Trophoblast cell (in vitro differentiated cells and primary cell): Measurements from ENCODE around the gene C20orf144.

ENCODE experiments used
- DNase-seq, 2 donors: peaks; one replicate each; pipeline ENCODE4 v3.0.0-alpha.2; 2016
- H2AFZ ChIP-seq: 2 replicates; pipeline ENCODE4 v1.6.1; 2013; ENCODE audit warnings: low read length, moderate library complexity, mild to moderate bottlenecking; ENCODE audit not compliant: insufficient read depth, poor library complexity
- H2AK5ac ChIP-seq: 2 replicates; pipeline ENCODE4 v1.6.1; 2013; ENCODE audit warnings: mild to moderate bottlenecking, low read length
- H2BK120ac ChIP-seq: 2 replicates; pipeline ENCODE4 v1.6.1; 2013; ENCODE audit warnings: low read length, mild to moderate bottlenecking, moderate library complexity; ENCODE audit not compliant: insufficient read depth, poor library complexity
- H2BK12ac ChIP-seq: 2 replicates; pipeline ENCODE4 v1.6.1; 2013; ENCODE audit warnings: mild to moderate bottlenecking, low read length, moderate library complexity
- H2BK5ac ChIP-seq: 2 replicates; pipeline ENCODE4 v1.6.1; 2013; ENCODE audit warnings: low read length, low read depth, moderate library complexity, mild to moderate bottlenecking; ENCODE audit not compliant: poor library complexity
- H3K14ac ChIP-seq: 2 replicates; pipeline ENCODE4 v1.6.1; 2013; ENCODE audit warnings: mild to moderate bottlenecking, low read length
- H3K18ac ChIP-seq: 2 replicates; pipeline ENCODE4 v1.6.1; 2013; ENCODE audit warnings: mild to moderate bottlenecking, low read length
- H3K23ac ChIP-seq: 2 replicates; pipeline ENCODE4 v1.6.1; 2013; ENCODE audit warnings: low read length
- H3K27ac ChIP-seq: 2 replicates; pipeline ENCODE4 v1.5.1; 2013; ENCODE audit warnings: low read depth, mild to moderate bottlenecking, inconsistent platforms, low read length, moderate library complexity
- H3K27me3 ChIP-seq: 2 replicates; pipeline ENCODE4 v1.6.1; 2013; ENCODE audit warnings: inconsistent platforms, mild to moderate bottlenecking, low read length, moderate library complexity; ENCODE audit not compliant: insufficient read depth
- H3K36me3 ChIP-seq, 2 experiments: 1 replicate in 1 of 2; 2 replicates in 1 of 2; pipeline ENCODE4 v1.6.1; 2013; ENCODE audit warnings: low read length in 2 of 2, mild to moderate bottlenecking in 2 of 2, moderate library complexity in 1 of 2; ENCODE audit not compliant: insufficient read depth in 2 of 2, control insufficient read depth in 1 of 2
- H3K4ac ChIP-seq: 2 replicates; pipeline ENCODE4 v1.6.1; 2013; ENCODE audit warnings: low read depth, mild to moderate bottlenecking, low read length, moderate library complexity
- H3K4me1 ChIP-seq, 2 experiments: 1 replicate in 1 of 2; 2 replicates in 1 of 2; pipeline ENCODE4 v1.6.1; 2013; ENCODE audit warnings: low read length in 2 of 2, mild to moderate bottlenecking in 2 of 2, moderate library complexity in 1 of 2; ENCODE audit not compliant: insufficient read depth in 2 of 2, control insufficient read depth in 1 of 2
- H3K4me2 ChIP-seq: 2 replicates; pipeline ENCODE4 v1.6.1; 2013; ENCODE audit warnings: inconsistent platforms, mild to moderate bottlenecking, low read length, moderate library complexity
- H3K4me3 ChIP-seq: 2 replicates; pipeline ENCODE4 v1.5.1; 2013; ENCODE audit warnings: mild to moderate bottlenecking, low read depth, low read length, inconsistent platforms
- H3K79me1 ChIP-seq: one replicate; pipeline ENCODE4 v1.6.1; 2013; ENCODE audit warnings: low read length
- H3K79me2 ChIP-seq: 2 replicates; pipeline ENCODE4 v1.6.1; 2013; ENCODE audit warnings: low read length, mild to moderate bottlenecking; ENCODE audit not compliant: control insufficient read depth, insufficient read depth, poor library complexity
- H3K9ac ChIP-seq: 2 replicates; pipeline ENCODE4 v1.6.1; 2013; ENCODE audit warnings: mild to moderate bottlenecking, low read length
- H3K9me3 ChIP-seq: 2 replicates; pipeline ENCODE4 v1.6.1; 2013; ENCODE audit warnings: low read depth, mild to moderate bottlenecking, control low read depth, inconsistent platforms, low read length; ENCODE audit not compliant: insufficient read depth
- H4K12ac ChIP-seq: 2 replicates; pipeline ENCODE4 v1.6.1; 2013; ENCODE audit warnings: low read depth, mild to moderate bottlenecking, low read length, moderate library complexity
- H4K8ac ChIP-seq: 2 replicates; pipeline ENCODE4 v1.6.1; 2013; ENCODE audit warnings: low read depth, mild to moderate bottlenecking, low read length, moderate library complexity
- H4K91ac ChIP-seq: one replicate; pipeline ENCODE4 v1.6.1; 2013; ENCODE audit warnings: low read depth, mild to moderate bottlenecking, low read length, moderate library complexity
- WGBS: extraction: QIAGEN DNeasy Blood & Tissue Kit; methylation state at CpG from one replicate; pipeline ENCODE4 v1.1.7; 2013; ENCODE audit warnings: missing lambda C conversion rate; ENCODE audit not compliant: insufficient read length, insufficient coverage; ENCODE audit errors: extremely low coverage; 5-methylcytosine and 5-hydroxymethylcytosine counted together

C20orf144 gene

GRCh38 chr20:33649201-33649681 lies 12.9 kb upstream of the C20orf144 start:
- no peak overlapping the region for H4K8ac ChIP-seq
- H3K79me2 ChIP-seq, result no peaks in the 10 kb centered on the region
- no peak overlapping the region for H2BK5ac ChIP-seq
- H4K91ac ChIP-seq, result no peak overlapping the region
- no peaks in the 10 kb centered on the region for H3K79me1 ChIP-seq
- no peak overlapping the region for H2AK5ac ChIP-seq
- H3K36me3 ChIP-seq, result peaks cover 11 to 17% of the 10 kb centered on the region in 2 experiments
- no peak overlapping the region for H2BK120ac ChIP-seq
- H3K27me3 ChIP-seq, result no peaks in the 10 kb centered on the region
- H3K23ac ChIP-seq, result no peak overlapping the region
- H3K9me3 ChIP-seq, result no peaks in the 10 kb centered on the region
- H3K14ac ChIP-seq, result no peak overlapping the region
- no peak overlapping the region for H3K4me2 ChIP-seq
- H3K4me1 ChIP-seq, result peaks cover 0 to 2% of the 10 kb centered on the region in 2 experiments
- no CpG with 5 or more reads among the region's 19 CpGs for whole genome bisulfite sequencing
- no peak overlapping the region for H3K27ac ChIP-seq
- no peak overlapping the region for H2BK12ac ChIP-seq
- no peak for DNase-seq
- H4K12ac ChIP-seq, result no peak overlapping the region
- no peak overlapping the region for H3K4me3 ChIP-seq
- no peak overlapping the region for H3K18ac ChIP-seq
- H3K4ac ChIP-seq, result no peak overlapping the region
- H3K9ac ChIP-seq, result no peak overlapping the region
- no peak overlapping the region for H2AFZ ChIP-seq

GRCh38 chr20:33650111-33650752 lies 11.9 kb upstream of the C20orf144 start:
- H2BK120ac ChIP-seq, result no peak overlapping the region
- H3K23ac ChIP-seq, result no peak overlapping the region
- peaks cover 6 to 9% of the 10 kb centered on the region in 2 experiments for H3K4me1 ChIP-seq
- no peaks in the 10 kb centered on the region for H3K79me1 ChIP-seq
- no peak overlapping the region for H2BK12ac ChIP-seq
- no peak overlapping the region for H3K4me3 ChIP-seq
- no peak for DNase-seq
- no peaks in the 10 kb centered on the region for H3K9me3 ChIP-seq
- H3K36me3 ChIP-seq, result peaks cover 4 to 9% of the 10 kb centered on the region in 2 experiments
- H2BK5ac ChIP-seq, result no peak overlapping the region
- WGBS, result no CpG with 5 or more reads among the region's 11 CpGs
- no peak overlapping the region for H3K4ac ChIP-seq
- no peak overlapping the region for H4K12ac ChIP-seq
- H3K27me3 ChIP-seq, result no peaks in the 10 kb centered on the region
- H3K18ac ChIP-seq, result no peak overlapping the region
- H4K91ac ChIP-seq, result no peak overlapping the region
- H2AFZ ChIP-seq, result no peak overlapping the region
- H3K14ac ChIP-seq, result no peak overlapping the region
- no peaks in the 10 kb centered on the region for H3K79me2 ChIP-seq
- H4K8ac ChIP-seq, result no peak overlapping the region
- no peak overlapping the region for H3K4me2 ChIP-seq
- H2AK5ac ChIP-seq, result no peak overlapping the region
- H3K27ac ChIP-seq, result no peak overlapping the region
- H3K9ac ChIP-seq, result no peak overlapping the region

GRCh38 chr20:33650753-33651561 lies 11.2 kb upstream of the C20orf144 start:
- Histone ChIP-seq H2BK12ac (no peak overlapping the region), H3K4ac (no peak overlapping the region), H3K4me2 (no peak overlapping the region), H4K8ac (no peak overlapping the region), H3K9me3 (no peaks in the 10 kb centered on the region), H3K14ac (no peak overlapping the region), H3K9ac (no peak overlapping the region), H3K27ac (no peak overlapping the region), H4K12ac (no peak overlapping the region), H4K91ac (no peak overlapping the region), H3K79me1 (no peaks in the 10 kb centered on the region), H2BK5ac (no peak overlapping the region), H3K79me2 (no peaks in the 10 kb centered on the region), H3K4me1 (peaks cover 7 to 10% of the 10 kb centered on the region in 2 experiments), H3K23ac (no peak overlapping the region), H2AFZ (no peak overlapping the region), H3K4me3 (no peak overlapping the region), H2AK5ac (no peak overlapping the region), H3K27me3 (no peaks in the 10 kb centered on the region), H3K36me3 (peaks cover 2 to 6% of the 10 kb centered on the region in 2 experiments), H2BK120ac (no peak overlapping the region), H3K18ac (no peak overlapping the region)
- WGBS, result no CpG with 5 or more reads among the region's 10 CpGs
- peak; percentile 66 to 82 for DNase-seq

- Histone ChIP-seq H3K79me2 (no peaks in the 10 kb centered on the region), H2AK5ac (no peak overlapping the region), H2BK5ac (no peak overlapping the region), H3K9ac (no peak overlapping the region), H4K12ac (no peak overlapping the region), H3K14ac (no peak overlapping the region), H3K18ac (no peak overlapping the region), H3K23ac (no peak overlapping the region), H3K27ac (no peak overlapping the region), H3K9me3 (no peaks in the 10 kb centered on the region), H3K27me3 (no peaks in the 10 kb centered on the region), H2BK120ac (no peak overlapping the region), H4K8ac (no peak overlapping the region), H4K91ac (no peak overlapping the region), H3K4me2 (no peak overlapping the region), H3K4me1 (peaks cover 7 to 10% of the 10 kb centered on the region in 2 experiments), H3K79me1 (no peaks in the 10 kb centered on the region), H2AFZ (no peak overlapping the region), H3K4ac (no peak overlapping the region), H2BK12ac (no peak overlapping the region), H3K4me3 (no peak overlapping the region), H3K36me3 (peaks cover 2 to 6% of the 10 kb centered on the region in 2 experiments)
- DNase-seq, result peak in 1 of 2 donors; percentile 24
- WGBS, result no CpG with 5 or more reads among the region's 13 CpGs
Measured at GRCh38 chr20:33651562-33652048, 10.5 kb upstream of the C20orf144 start.
